ENCODE measurements around the gene LIPE.
A peak's percentile ranks its signal among the peaks of the same experiment; 100 is the strongest.
"Not testable (repeated sequence)": the region's sequence is repeated elsewhere in the genome, so short reads cannot be mapped to it uniquely, and the experiment has no call there.

LIPE gene

GRCh38 chr19:42427313-42427712 is at the start of gene LIPE:
LIPE (minus strand) TSS chr19:42427388; CDS start chr19:42427149, 239 bp downstream.
- no peak for DNase-seq

GRCh38 chr19:42475366-42475765 is 48.2 kb upstream of the LIPE start:
- DNase-seq, result no peak

- DNase-seq, result no peak
These were observed 47.6 kb upstream of the LIPE start for GRCh38 chr19:42474743-42475142.

GRCh38 chr19:42473686-42474085 is 46.5 kb upstream of the LIPE start:
- DNase-seq, result no peak

GRCh38 chr19:42472402-42473147 is 45.4 kb upstream of the LIPE start:
- no peak for DNase-seq

- no peak for DNase-seq
These were observed 44.5 kb upstream of the LIPE start for GRCh38 chr19:42471554-42472249.

GRCh38 chr19:42469311-42470235 is 42.4 kb upstream of the LIPE start:
- no peak for DNase-seq

- no peak for DNase-seq
These were observed 41.1 kb upstream of the LIPE start for GRCh38 chr19:42468273-42468796.

- DNase-seq, result peak; percentile 5
These were observed 40.1 kb upstream of the LIPE start for GRCh38 chr19:42467183-42467760.

GRCh38 chr19:42466521-42467182 is 39.5 kb upstream of the LIPE start:
- DNase-seq, result no peak

- DNase-seq, result no peak
These were observed 38.7 kb upstream of the LIPE start for GRCh38 chr19:42465827-42466280.

- no peak for DNase-seq
These were observed 34.6 kb upstream of the LIPE start for GRCh38 chr19:42461700-42462324.

- not testable (repeated sequence) for DNase-seq
These were observed 34.0 kb upstream of the LIPE start for GRCh38 chr19:42461231-42461630.

GRCh38 chr19:42459926-42460325 is 32.7 kb upstream of the LIPE start:
- DNase-seq, result no peak

GRCh38 chr19:42455621-42456081 is 28.5 kb upstream of the LIPE start:
- DNase-seq, result no peak

GRCh38 chr19:42455086-42455485 is 27.9 kb upstream of the LIPE start:
- no peak for DNase-seq

GRCh38 chr19:42452590-42452989 is 25.4 kb upstream of the LIPE start:
- DNase-seq, result no peak

GRCh38 chr19:42450314-42450934 is 23.2 kb upstream of the LIPE start:
- peak; percentile 86 for DNase-seq

- not testable (repeated sequence) for DNase-seq
These were observed 21.1 kb upstream of the LIPE start for GRCh38 chr19:42448306-42448705.

- DNase-seq, result no peak
These were observed 18.8 kb upstream of the LIPE start for GRCh38 chr19:42445948-42446347.

GRCh38 chr19:42443944-42444398 is 16.8 kb upstream of the LIPE start:
- no peak for DNase-seq

Data from activated CD4-positive, alpha-beta T cell treated with anti-CD3 and anti-CD28 coated beads, Interleukin-10, Interleukin-2, amounts not matched to agents 100 ng/mL and 50 ng/mL, durations not matched to agents 16 hours and 8 hours (primary cell).